BE2C (cell line): Measurements from ENCODE around the gene CNTROB.

Experiments
- DNase-seq: peaks from one replicate; pipeline ENCODE4 v3.0.0-alpha.2; 2020
- H3K27me3 ChIP-seq: fragments of 250-450 bp; sonication (Bioruptor Pico); 2 replicates; pipeline ENCODE4 v1.5.1; 2020; ENCODE audit warnings: mild to moderate bottlenecking
- H3K36me3 ChIP-seq: fragments of 250-450 bp; sonication (Bioruptor Pico); 2 replicates; pipeline ENCODE4 v1.5.1; 2020; ENCODE audit warnings: mild to moderate bottlenecking
- H3K4me1 ChIP-seq: fragments of 250-450 bp; sonication (Bioruptor Pico); 2 replicates; pipeline ENCODE4 v1.5.1; 2020
- H3K4me3 ChIP-seq: 2 replicates; pipeline ENCODE4 v1.5.1; 2011; ENCODE audit warnings: low read depth, low read length
- H3K9me3 ChIP-seq: fragments of 250-450 bp; sonication (Bioruptor Pico); 2 replicates; pipeline ENCODE4 v1.5.1; 2020
- CTCF ChIP-seq: IDR thresholded peaks from 2 replicates; pipeline ENCODE4 v1.5.1; 2012; ENCODE audit warnings: mild to moderate bottlenecking, low read depth, low read length

Gene CNTROB

DNA sequence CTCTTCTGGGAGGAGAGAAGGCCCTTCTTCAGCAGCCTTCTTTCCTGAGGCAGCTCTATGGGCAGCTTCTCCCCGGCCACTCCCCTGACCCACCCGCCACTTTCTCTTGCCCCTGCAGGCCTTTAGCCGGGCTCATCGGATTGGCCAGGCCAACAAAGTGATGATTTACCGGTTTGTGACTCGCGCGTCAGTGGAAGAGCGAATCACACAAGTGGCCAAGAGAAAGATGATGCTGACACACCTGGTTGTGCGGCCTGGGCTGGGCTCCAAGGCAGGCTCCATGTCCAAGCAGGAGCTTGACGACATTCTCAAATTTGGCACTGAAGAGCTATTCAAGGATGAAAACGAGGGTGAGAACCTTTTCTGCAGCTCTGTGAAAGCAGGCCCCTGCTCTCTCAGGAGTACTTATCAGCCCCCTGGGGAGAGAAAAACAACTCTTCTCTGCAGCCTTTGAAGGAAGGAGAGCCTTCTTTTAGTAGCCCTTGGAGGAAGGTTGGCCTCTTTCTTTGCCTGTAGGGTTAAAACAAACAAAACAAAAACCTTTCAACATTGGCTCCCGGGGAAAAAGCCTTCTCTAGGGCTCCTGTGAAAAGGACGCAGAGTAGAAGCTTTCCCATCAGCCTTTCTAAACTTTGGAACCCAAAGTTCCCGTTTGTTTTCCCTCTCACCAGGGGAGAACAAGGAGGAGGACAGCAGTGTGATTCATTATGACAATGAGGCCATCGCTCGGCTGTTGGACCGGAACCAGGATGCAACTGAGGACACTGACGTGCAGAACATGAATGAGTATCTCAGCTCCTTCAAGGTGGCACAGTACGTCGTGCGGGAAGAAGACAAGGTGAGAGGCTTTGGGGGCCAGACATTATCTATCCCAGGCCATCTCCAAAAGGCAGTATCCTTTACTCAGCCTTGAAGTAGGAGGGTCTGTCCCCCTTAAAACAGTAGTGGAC is 28.6 kb upstream of the CNTROB start:
- TF ChIP-seq CTCF = no peak
- DNase-seq = no peak

GRCh38 chr17:7909089-7909488 is 22.9 kb upstream of the CNTROB start:
- H3K9me3 ChIP-seq = no peaks in the 10 kb centered on the region
- no peak overlapping the region for H3K4me3 ChIP-seq
- peaks cover 10% of the 10 kb centered on the region for H3K36me3 ChIP-seq
- H3K27me3 ChIP-seq = no peaks in the 10 kb centered on the region
- no peaks in the 10 kb centered on the region for H3K4me1 ChIP-seq
- TF ChIP-seq CTCF = no peak
- DNase-seq = no peak

More for the DNA sequence above, 28.6 kb upstream of the CNTROB start:
- H3K9me3 ChIP-seq = no peaks in the 10 kb centered on the region
- H3K27me3 ChIP-seq = no peaks in the 10 kb centered on the region
- H3K4me3 ChIP-seq = no peak overlapping the region
- no peaks in the 10 kb centered on the region for H3K4me1 ChIP-seq
- H3K36me3 ChIP-seq = peaks cover 32% of the 10 kb centered on the region

- no peaks in the 10 kb centered on the region for H3K9me3 ChIP-seq
- H3K4me3 ChIP-seq = no peak overlapping the region
- H3K27me3 ChIP-seq = no peaks in the 10 kb centered on the region
- no peaks in the 10 kb centered on the region for H3K4me1 ChIP-seq
- TF ChIP-seq CTCF = no peak
- peaks cover 5% of the 10 kb centered on the region for H3K36me3 ChIP-seq
- no peak for DNase-seq
These were observed 21.7 kb upstream of the CNTROB start for GRCh38 chr17:7910281-7910680.

DNA sequence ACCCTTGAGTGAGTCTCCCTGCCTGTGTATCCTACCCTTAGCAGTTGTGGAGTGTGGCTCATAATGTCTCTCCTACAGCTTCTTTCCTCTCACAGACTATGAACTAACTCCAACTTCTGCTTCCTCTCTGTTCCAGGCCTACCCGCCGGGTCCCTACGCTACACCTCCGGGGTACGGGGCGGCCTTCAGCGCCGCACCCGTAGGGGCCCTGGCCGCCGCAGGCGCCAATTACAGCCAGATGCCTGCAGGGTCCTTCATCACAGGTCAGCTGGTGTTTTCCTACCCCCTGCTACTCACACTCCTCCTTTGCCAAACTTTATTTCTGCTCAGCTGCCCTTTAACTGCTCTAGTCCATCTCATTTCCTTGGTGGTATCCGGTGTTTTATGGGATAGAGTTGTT is 21.3 kb upstream of the CNTROB start:
- no peak overlapping the region for H3K4me3 ChIP-seq
- DNase-seq = no peak
- TF ChIP-seq CTCF = no peak
- H3K36me3 ChIP-seq = peaks cover 5% of the 10 kb centered on the region
- no peaks in the 10 kb centered on the region for H3K9me3 ChIP-seq
- H3K27me3 ChIP-seq = no peaks in the 10 kb centered on the region
- H3K4me1 ChIP-seq = no peaks in the 10 kb centered on the region

GRCh38 chr17:7911116-7911515 is 20.9 kb upstream of the CNTROB start:
- Histone ChIP-seq H3K4me1 (peaks cover 1% of the 10 kb centered on the region; the same call in 1 of the 2 replicates), H3K36me3 (peaks cover 4% of the 10 kb centered on the region), H3K9me3 (peaks cover 1% of the 10 kb centered on the region; the same call in 1 of the 2 replicates), H3K27me3 (no peaks in the 10 kb centered on the region), H3K4me3 (no peak overlapping the region)
- DNase-seq = no peak
- TF ChIP-seq CTCF = no peak
